HepG2 (cell line): ENCODE results near the gene CCT6A. TPM values are rescaled to one million over a fixed set of nuclear protein-coding genes. Genes with fewer than 3 reads are reported as not detected.

ENCODE experiments used
- DNMT3B ChIP-seq: conservative IDR thresholded peaks from 2 replicates; pipeline ENCODE4 v1.6.1; 2016; ENCODE audit warnings: missing biosample characterization, control low read depth
- GATAD1 ChIP-seq: IDR thresholded peaks from 2 replicates; pipeline ENCODE4 v1.6.1; 2016; ENCODE audit warnings: missing genetic modification reagents, missing compliant biosample characterization
- GZF1 ChIP-seq: sonication (generic); formaldehyde crosslinking; IDR thresholded peaks from 2 replicates; pipeline ENCODE4 v1.5.1; 2020; ENCODE audit warnings: mild to moderate bottlenecking, missing genetic modification reagents
- HNRNPL ChIP-seq: fragments of 200-400 bp; formaldehyde crosslinking; IDR thresholded peaks from 2 replicates; pipeline ENCODE4 v1.6.1; 2017; ENCODE audit warnings: mild to moderate bottlenecking, low read depth, low read length
- KDM6A ChIP-seq: IDR thresholded peaks from 2 replicates; pipeline ENCODE4 v1.6.1; 2016; ENCODE audit warnings: low read depth
- KLF6 ChIP-seq: IDR thresholded peaks from 2 replicates; pipeline ENCODE4 v1.8.0; 2016; ENCODE audit warnings: missing biosample characterization, missing genetic modification reagents
- KMT2A ChIP-seq: sonication (generic); formaldehyde crosslinking; IDR thresholded peaks from 2 replicates; pipeline ENCODE4 v1.4.0; 2020; ENCODE audit warnings: missing genetic modification reagents
- NKX3-1 ChIP-seq: sonication (generic); formaldehyde crosslinking; IDR thresholded peaks from 2 replicates; pipeline ENCODE4 v1.5.0; 2020; ENCODE audit warnings: missing genetic modification reagents
- POLR2AphosphoS5 ChIP-seq: IDR thresholded peaks from 2 replicates; pipeline ENCODE4 v1.6.1; 2012; ENCODE audit warnings: low read depth, low read length
- PTBP1 ChIP-seq: fragments of 200-400 bp; formaldehyde crosslinking; IDR thresholded peaks from 2 replicates; pipeline ENCODE4 v1.6.1; 2018; ENCODE audit warnings: low read length, low read depth; ENCODE audit not compliant: poor library complexity, severe bottlenecking
- RFXAP ChIP-seq: sonication (generic); formaldehyde crosslinking; IDR thresholded peaks from 2 replicates; pipeline ENCODE4 v1.4.0; 2020; ENCODE audit warnings: missing genetic modification reagents, borderline replicate concordance
- RNF2 ChIP-seq: fragments of 450-650 bp; conservative IDR thresholded peaks from 2 replicates; pipeline ENCODE4 v1.6.1; 2016; ENCODE audit warnings: low read depth
- SIX4 ChIP-seq: sonication (generic); formaldehyde crosslinking; IDR thresholded peaks from 2 replicates; pipeline ENCODE4 v1.4.0; 2020; ENCODE audit warnings: missing genetic modification reagents
- SKIL ChIP-seq: sonication (generic); formaldehyde crosslinking; IDR thresholded peaks from 2 replicates; pipeline ENCODE4 v1.8.0; 2022; ENCODE audit warnings: missing genetic modification reagents, mild to moderate bottlenecking, moderate library complexity, borderline replicate concordance
- SRSF1 ChIP-seq: fragments of 200-400 bp; formaldehyde crosslinking; optimal IDR thresholded peaks from 2 replicates; pipeline ENCODE3; 2017; ENCODE audit warnings: mild to moderate bottlenecking, low read depth, low read length, moderate library complexity
- SRSF9 ChIP-seq: fragments of 200-400 bp; formaldehyde crosslinking; IDR thresholded peaks from 2 replicates; pipeline ENCODE4 v1.6.1; 2018; ENCODE audit warnings: borderline replicate concordance, mild to moderate bottlenecking, low read depth, low read length; ENCODE audit not compliant: insufficient read depth, poor library complexity, severe bottlenecking
- TBL1XR1 ChIP-seq: fragments of 150-350 bp; IDR thresholded peaks from 2 replicates; pipeline ENCODE4 v1.6.1; 2014; ENCODE audit warnings: borderline replicate concordance, low read length; ENCODE audit not compliant: partially characterized antibody
- TBP ChIP-seq: sonication (generic); formaldehyde crosslinking; IDR thresholded peaks from 2 replicates; pipeline ENCODE4 v1.5.0; 2020; ENCODE audit warnings: missing genetic modification reagents
- TP53 ChIP-seq: sonication (generic); formaldehyde crosslinking; conservative IDR thresholded peaks from 2 replicates; pipeline ENCODE4 v1.4.0; 2020; ENCODE audit warnings: missing genetic modification reagents
- WIZ ChIP-seq: sonication (generic); formaldehyde crosslinking; IDR thresholded peaks from 2 replicates; pipeline ENCODE4 v1.5.1; 2020; ENCODE audit warnings: mild to moderate bottlenecking, missing genetic modification reagents
- ZBTB1 ChIP-seq: sonication (generic); formaldehyde crosslinking; IDR thresholded peaks from 2 replicates; pipeline ENCODE4 v1.4.0; 2020; ENCODE audit warnings: missing genetic modification reagents, borderline replicate concordance
- ZFP90 ChIP-seq: sonication (generic); formaldehyde crosslinking; IDR thresholded peaks from 2 replicates; pipeline ENCODE4 v1.8.0; 2022; ENCODE audit warnings: missing genetic modification reagents, mild to moderate bottlenecking, inconsistent platforms, borderline replicate concordance
- ZNF17 ChIP-seq: sonication (generic); formaldehyde crosslinking; IDR thresholded peaks from 2 replicates; pipeline ENCODE4 v1.5.0; 2020; ENCODE audit warnings: mild to moderate bottlenecking, missing genetic modification reagents
- ZNF543 ChIP-seq: sonication (generic); formaldehyde crosslinking; IDR thresholded peaks from 2 replicates; pipeline ENCODE4 v1.4.0; 2020; ENCODE audit warnings: mild to moderate bottlenecking, missing genetic modification reagents
- ZNF572 ChIP-seq: sonication (generic); formaldehyde crosslinking; IDR thresholded peaks from 2 replicates; pipeline ENCODE4 v1.5.1; 2020; ENCODE audit warnings: mild to moderate bottlenecking, missing genetic modification reagents
- ZNF672 ChIP-seq: sonication (generic); formaldehyde crosslinking; IDR thresholded peaks from 2 replicates; pipeline ENCODE4 v1.8.1; 2022; ENCODE audit warnings: missing genetic modification reagents
- ZNF770 ChIP-seq: sonication (generic); formaldehyde crosslinking; IDR thresholded peaks from 2 replicates; pipeline ENCODE4 v1.5.0; 2020; ENCODE audit warnings: mild to moderate bottlenecking, missing genetic modification reagents
- polyA plus RNA-seq, 8 experiments: library from polyadenylated mRNA; depleted of rRNA in 3 of 8; stranded (reverse) in 7 of 8; unstranded in 1 of 8; fragments of >200 nt; fragmentation: Illumina TruSeq in 4 of 8; extraction: Trizol in 4 of 8; gene quantifications; 2 replicates each; pipeline versions ENCODE4 v1.2.1 to v1.2.3, GENCODE V29; 2011 to 2016; ENCODE audit warnings: low read depth in 4 of 8, missing spikeins in 1 of 8, mixed read lengths in 1 of 8; ENCODE audit not compliant: insufficient read depth in 1 of 8
- total RNA-seq, 5 experiments: library from RNA; depleted of rRNA; stranded (reverse); fragments of >200 nt; fragmentation: Illumina TruSeq; extraction: Trizol; gene quantifications; 2 replicates each; pipeline ENCODE4 v1.2.3, GENCODE V29; 2016; ENCODE audit warnings: low read depth in 1 of 5
- TF ChIP-seq, protein P1 (sequence below): IDR thresholded peaks from 2 replicates; pipeline ENCODE4 v1.6.1; 2016; ENCODE audit warnings: low read depth, borderline replicate concordance

CCT6A gene
- total and polyA plus RNA-seq, 2 of the 13 experiments (the other 11 are each of a cell fraction or from before 2014, with no cell fraction given) = 219 to 292 TPM

DNA sequence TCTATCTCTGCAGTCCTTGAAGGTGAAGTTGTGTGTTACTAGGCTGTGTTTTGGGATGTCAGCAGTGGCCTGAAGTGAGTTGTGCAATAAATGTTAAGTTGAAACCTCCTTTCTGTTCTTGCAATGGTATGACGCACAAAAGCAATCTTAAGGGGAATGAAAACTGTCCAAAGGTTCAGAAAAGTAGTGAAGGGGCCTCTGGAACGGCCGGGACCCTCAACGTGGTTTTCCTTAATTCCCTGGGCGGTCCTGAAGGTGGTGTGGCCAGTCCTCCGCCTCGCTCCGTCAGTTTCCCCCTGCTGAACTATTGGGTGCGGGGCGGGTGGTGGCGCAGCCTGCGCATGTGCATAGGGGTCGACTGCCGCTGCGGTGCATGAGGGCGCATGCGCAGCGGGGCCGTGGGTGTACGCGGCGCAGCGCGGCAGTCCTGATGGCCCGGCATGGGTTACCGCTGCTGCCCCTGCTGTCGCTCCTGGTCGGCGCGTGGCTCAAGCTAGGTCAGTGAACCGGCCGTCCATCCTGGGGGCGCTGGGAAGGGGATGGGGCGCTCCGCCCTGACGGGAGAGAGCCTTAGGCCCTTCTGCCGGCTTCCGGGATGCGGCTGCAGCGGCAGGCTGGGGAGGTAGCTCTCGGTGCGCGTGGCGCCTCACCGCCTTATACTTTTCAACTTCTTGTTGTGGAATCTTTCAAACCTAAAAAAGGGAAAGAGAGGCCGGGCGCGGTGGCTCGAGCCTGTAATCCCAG, 12.5 kb downstream of the CCT6A start, which contains the start of gene SUMF2 (continued):
- peak; percentile 67; the same call in 1 of the 2 replicates for TF ChIP-seq KMT2A (CRISPR knock-in tag)
- TF ChIP-seq TBL1XR1 = no peak
- TF ChIP-seq POLR2AphosphoS5 = peak; percentile 82
- no peak for TF ChIP-seq ZBTB1
- TF ChIP-seq KDM6A (CRISPR knock-in tag) = no peak
- peak; percentile 82; the same call in 1 of the 2 replicates for TF ChIP-seq RFXAP (CRISPR knock-in tag)
- no peak for TF ChIP-seq TP53
- peak; percentile 48; the same call in 1 of the 2 replicates for TF ChIP-seq SIX4
- TF ChIP-seq SRSF9 = no peak
- no peak for TF ChIP-seq DNMT3B (CRISPR knock-in tag)
- peak; percentile 57; the same call in 1 of the 2 replicates for TF ChIP-seq ZFP90 (CRISPR knock-in tag)
- TF ChIP-seq ZNF770 = no peak
- TF ChIP-seq ZNF572 = no peak
- TF ChIP-seq KLF6 (CRISPR knock-in tag) = 0 out of 2 replicates have a peak, but pooled peaks have one; percentile 41
- no peak for TF ChIP-seq GZF1
- TF ChIP-seq ZNF543 = no peak
- no peak for TF ChIP-seq PTBP1
- peak; percentile 19 for TF ChIP-seq SRSF1
- TF ChIP-seq NKX3-1 = peak; percentile 84; the same call in 1 of the 2 replicates
- TF ChIP-seq, protein P1, sequence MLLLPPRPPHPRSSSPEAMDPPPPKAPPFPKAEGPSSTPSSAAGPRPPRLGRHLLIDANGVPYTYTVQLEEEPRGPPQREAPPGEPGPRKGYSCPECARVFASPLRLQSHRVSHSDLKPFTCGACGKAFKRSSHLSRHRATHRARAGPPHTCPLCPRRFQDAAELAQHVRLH (CRISPR knock-in tag) = 0 out of 2 replicates have a peak, but pooled peaks have one; percentile 60
- no peak for TF ChIP-seq SKIL (CRISPR knock-in tag)
- peak; percentile 68 for TF ChIP-seq GATAD1 (CRISPR knock-in tag)
- no peak for TF ChIP-seq ZNF672 (CRISPR knock-in tag)
- no peak for TF ChIP-seq ZNF17
- no peak for TF ChIP-seq HNRNPL
- no peak for TF ChIP-seq WIZ
- TF ChIP-seq RNF2 = peak; percentile 17; the same call in 1 of the 2 replicates
- TF ChIP-seq TBP (CRISPR knock-in tag) = 0 out of 2 replicates have a peak, but pooled peaks have one; percentile 37
